Transverse colon (tissue), 4 donors: ENCODE data around the gene SKAP2.

Experiments
- CTCF ChIP-seq, 5 experiments: fragments of 200-600 bp in 3 of 5; fragments of 450-650 bp in 2 of 5; sonication (generic) in 3 of 5; IDR thresholded peaks; 1 replicate in 2 of 5; 2 replicates in 3 of 5; pipeline ENCODE4 v1.5.1; 2016 to 2017; ENCODE audit warnings: antibody characterized with exemption in 5 of 5, inconsistent platforms in 3 of 5, mild to moderate bottlenecking in 2 of 5, moderate library complexity in 1 of 5
- EP300 ChIP-seq: sonication (generic); formaldehyde crosslinking; IDR thresholded peaks from one replicate; pipeline ENCODE4 v1.6.1; 2017; ENCODE audit warnings: antibody characterized with exemption, low read depth
- POLR2A ChIP-seq: fragments of 450-650 bp; IDR thresholded peaks from one replicate; pipeline ENCODE4 v1.6.1; 2016; ENCODE audit warnings: antibody characterized with exemption, mild to moderate bottlenecking, moderate library complexity
- POLR2AphosphoS5 ChIP-seq, 3 donors: sonication (generic); formaldehyde crosslinking; IDR thresholded peaks; one replicate each; pipeline ENCODE4 v1.6.1; 2016; ENCODE audit warnings: antibody characterized with exemption in 3 of 3

DNA sequence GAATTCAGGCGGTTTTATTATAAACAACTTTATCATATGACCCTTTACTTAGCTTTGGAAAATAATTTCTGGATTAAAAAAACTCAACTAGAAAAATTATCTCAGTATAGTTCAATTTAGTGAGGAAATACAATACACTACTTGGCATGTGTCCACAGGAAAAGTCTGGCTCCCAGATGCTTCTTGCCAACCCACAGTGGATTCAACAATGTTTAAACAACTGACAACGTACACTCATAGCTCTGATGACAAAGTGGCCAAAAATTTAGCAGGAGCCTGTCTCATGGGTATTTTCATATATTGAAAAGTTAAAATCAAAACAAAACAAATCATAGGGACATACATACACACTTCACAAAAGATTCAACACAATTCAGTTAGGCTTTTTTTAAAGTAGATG is 158.8 kb downstream of the SKAP2 start:
- no peak for TF ChIP-seq POLR2A
- TF ChIP-seq CTCF (IDR thresholded peaks at IDR 0.05), result no peak
- TF ChIP-seq POLR2AphosphoS5 (IDR thresholded peaks at IDR 0.05), result no peak
- TF ChIP-seq EP300, result no peak
